ENCODE data around the gene NR1H4.
A peak's percentile ranks its signal among the peaks of the same experiment; 100 is the strongest.

DNA sequence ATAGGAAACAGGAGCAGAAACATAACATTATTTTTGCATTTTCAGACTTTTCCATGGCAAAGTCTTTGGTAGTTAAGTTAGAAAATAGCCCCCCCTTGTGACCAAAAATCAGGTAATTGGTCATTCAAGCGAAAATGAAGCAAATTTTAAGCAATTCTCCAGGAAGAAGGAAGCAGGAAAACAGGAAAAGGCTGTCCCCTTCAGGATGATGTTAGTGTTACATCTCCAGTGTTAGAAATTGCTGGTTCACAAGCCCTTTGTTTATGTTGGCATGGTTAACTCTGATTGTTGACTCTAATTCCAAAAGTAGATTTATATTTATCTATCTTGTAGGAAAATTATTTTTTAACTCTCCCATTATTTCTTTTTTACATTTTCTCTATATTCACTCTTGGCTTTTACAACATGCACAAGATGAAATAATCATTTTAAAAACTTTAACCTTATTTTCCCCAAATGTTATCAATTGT is 81.0 kb downstream of the NR1H4 start:
- TF ChIP-seq CTCF (IDR thresholded peaks at IDR 0.05; ENCODE audit: low read depth, low read length, missing input control) (peak; percentile 94), SP1 (IDR thresholded peaks at IDR 0.05) (peak; percentile 30), REST (IDR thresholded peaks at IDR 0.05) (peak; percentile 35), TAF1 (conservative IDR thresholded peaks at IDR 0.05) (no peak), EGR1 (IDR thresholded peaks at IDR 0.05; ENCODE audit: low read depth in 2 of 2) (peak; percentile 48 to 80), MAX (IDR thresholded peaks at IDR 0.05) (peak; percentile 74), RAD21 (IDR thresholded peaks at IDR 0.05) (peak; percentile 94 to 97)
- TF ChIP-seq, protein P1, sequence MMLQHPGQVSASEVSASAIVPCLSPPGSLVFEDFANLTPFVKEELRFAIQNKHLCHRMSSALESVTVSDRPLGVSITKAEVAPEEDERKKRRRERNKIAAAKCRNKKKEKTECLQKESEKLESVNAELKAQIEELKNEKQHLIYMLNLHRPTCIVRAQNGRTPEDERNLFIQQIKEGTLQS (IDR thresholded peaks at IDR 0.05), result peak; percentile 50
- TF ChIP-seq, protein P2, sequence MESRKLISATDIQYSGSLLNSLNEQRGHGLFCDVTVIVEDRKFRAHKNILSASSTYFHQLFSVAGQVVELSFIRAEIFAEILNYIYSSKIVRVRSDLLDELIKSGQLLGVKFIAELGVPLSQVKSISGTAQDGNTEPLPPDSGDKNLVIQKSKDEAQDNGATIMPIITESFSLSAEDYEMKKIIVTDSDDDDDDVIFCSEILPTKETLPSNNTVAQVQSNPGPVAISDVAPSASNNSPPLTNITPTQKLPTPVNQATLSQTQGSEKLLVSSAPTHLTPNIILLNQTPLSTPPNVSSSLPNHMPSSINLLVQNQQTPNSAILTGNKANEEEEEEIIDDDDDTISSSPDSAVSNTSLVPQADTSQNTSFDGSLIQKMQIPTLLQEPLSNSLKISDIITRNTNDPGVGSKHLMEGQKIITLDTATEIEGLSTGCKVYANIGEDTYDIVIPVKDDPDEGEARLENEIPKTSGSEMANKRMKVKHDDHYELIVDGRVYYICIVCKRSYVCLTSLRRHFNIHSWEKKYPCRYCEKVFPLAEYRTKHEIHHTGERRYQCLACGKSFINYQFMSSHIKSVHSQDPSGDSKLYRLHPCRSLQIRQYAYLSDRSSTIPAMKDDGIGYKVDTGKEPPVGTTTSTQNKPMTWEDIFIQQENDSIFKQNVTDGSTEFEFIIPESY (IDR thresholded peaks at IDR 0.05), result no peak
